Lung (tissue), 12 donors: Measurements from ENCODE around the gene OPRD1. TPM values are rescaled to one million over a fixed set of nuclear protein-coding genes. Genes with fewer than 3 reads are reported as not detected.

Source experiments
- ATAC-seq: fragments of 200-7000 bp; cut with Tn5 transposase; one replicate; pipeline ENCODE4 v1.9.1; 2020; ENCODE audit warnings: moderate number of reproducible peaks; ENCODE audit not compliant: insufficient read depth, low FRiP score
- DNase-seq, 3 donors: peaks; one replicate each; pipeline ENCODE4 v3.0.0-alpha.2; 2013 to 2017
- H3K27ac ChIP-seq, 2 donors: one replicate each; pipeline ENCODE4 v1.5.1; 2013; ENCODE audit warnings: mild to moderate bottlenecking in 2 of 2, moderate library complexity in 2 of 2, control low read depth in 1 of 2, inconsistent platforms in 1 of 2, low read depth in 1 of 2, low read length in 1 of 2
- H3K27me3 ChIP-seq, 3 donors: one replicate each; pipeline ENCODE4 v1.5.1; 2013; ENCODE audit warnings: low read length in 2 of 3; ENCODE audit not compliant: control insufficient read depth in 3 of 3, insufficient read depth in 3 of 3
- H3K36me3 ChIP-seq, 4 donors: one replicate each; pipeline ENCODE4 v1.5.1; 2013; ENCODE audit warnings: low read length in 4 of 4, mild to moderate bottlenecking in 1 of 4, moderate library complexity in 1 of 4; ENCODE audit not compliant: control insufficient read depth in 4 of 4, insufficient read depth in 4 of 4
- H3K4me1 ChIP-seq, 5 donors: one replicate each; pipeline ENCODE4 v1.5.1; 2013; ENCODE audit warnings: low read length in 5 of 5, mild to moderate bottlenecking in 2 of 5, moderate library complexity in 1 of 5; ENCODE audit not compliant: control insufficient read depth in 5 of 5, insufficient read depth in 5 of 5
- H3K4me3 ChIP-seq: one replicate; pipeline ENCODE4 v1.5.1; 2013; ENCODE audit warnings: mild to moderate bottlenecking, control low read depth, moderate library complexity
- H3K9ac ChIP-seq, 2 donors: one replicate each; pipeline ENCODE4 v1.5.1; 2013; ENCODE audit warnings: low read length in 2 of 2, control low read depth in 1 of 2; ENCODE audit not compliant: insufficient read depth in 1 of 2
- H3K9me3 ChIP-seq, 4 donors: one replicate each; pipeline ENCODE4 v1.5.1; 2013; ENCODE audit warnings: low read length in 3 of 4, mild to moderate bottlenecking in 1 of 4, moderate library complexity in 1 of 4; ENCODE audit not compliant: control insufficient read depth in 4 of 4, insufficient read depth in 3 of 4
- CTCF ChIP-seq: IDR thresholded peaks from 2 replicates; pipeline ENCODE4 v1.5.1; 2012; ENCODE audit warnings: mild to moderate bottlenecking; ENCODE audit errors: control extremely low read depth, extremely low read depth
- WGBS, 2 donors: extraction: QIAGEN DNeasy Blood & Tissue Kit; methylation state at CpG; one replicate each; pipeline ENCODE4 v1.1.7; 2013; 5-methylcytosine and 5-hydroxymethylcytosine counted together
- polyA plus RNA-seq, 2 donors: library from polyadenylated mRNA; stranded (reverse); fragments of 200-250 nt; gene quantifications; one replicate each; pipeline ENCODE4 v1.2.1, GENCODE V29; 2013
- total RNA-seq, 2 donors: library from RNA; depleted of rRNA in 1 of 2; stranded (reverse); fragments of >200 nt in 1 of 2; gene quantifications; one replicate each; pipeline ENCODE4 v1.2.1, GENCODE V29; 2014 to 2021
- donor health status: control.
- donor health status: control.
- donor health status: Bipolar disorder and iron deficiency.
- donor health status: healthy.
- donor health status: DM: yes; HTN: yes; CAD: no.

Gene OPRD1
- total and polyA plus RNA-seq, 4 donors, result 0.01 to 0.28 (median 0.02) TPM; not detected in 1

GRCh38 chr1:28813931-28814465 lies 2.0 kb downstream of the OPRD1 start:
- TF ChIP-seq CTCF, result no peak
- DNase-seq, result no peak
- no peak for ATAC-seq
- peaks cover 0 to 2% (median 0%) of the 10 kb centered on the region in 4 donors for H3K9me3 ChIP-seq
- 84 to 90% methylated on average over 15 of the region's 15 CpGs for whole genome bisulfite sequencing, 2 donors
- peaks cover 15 to 38% (median 29%) of the 10 kb centered on the region in 3 donors for H3K27me3 ChIP-seq
- no peak overlapping the region for H3K9ac ChIP-seq
- H3K4me3 ChIP-seq, result no peak overlapping the region
- no peak overlapping the region for H3K27ac ChIP-seq
- peaks cover 0 to 2% (median 0%) of the 10 kb centered on the region in 5 donors for H3K4me1 ChIP-seq
- H3K36me3 ChIP-seq, result no peaks in the 10 kb centered on the region

- Histone ChIP-seq H3K4me1 (peaks cover 0 to 2% (median 0%) of the 10 kb centered on the region in 5 donors), H3K27ac (no peak overlapping the region), H3K4me3 (no peak overlapping the region), H3K27me3 (peaks cover 15 to 29% (median 23%) of the 10 kb centered on the region in 3 donors), H3K9me3 (peaks cover 0 to 2% (median 0%) of the 10 kb centered on the region in 4 donors), H3K36me3 (no peaks in the 10 kb centered on the region), H3K9ac (no peak overlapping the region)
- TF ChIP-seq CTCF, result no peak
- 29 to 39% methylated on average over 12 of the region's 12 CpGs for WGBS, 2 donors
- no peak for ATAC-seq
- no peak for DNase-seq
Observed at GRCh38 chr1:28815533-28816185, 3.7 kb downstream of the OPRD1 start.

- Histone ChIP-seq H3K4me1 (peaks cover 0 to under 1% (median 0%) of the 10 kb centered on the region in 5 donors), H3K9me3 (peaks cover 0 to 2% (median 0%) of the 10 kb centered on the region in 4 donors), H3K4me3 (no peak overlapping the region), H3K27me3 (peaks cover 10 to 17% (median 13%) of the 10 kb centered on the region in 3 donors), H3K36me3 (no peaks in the 10 kb centered on the region), H3K27ac (no peak overlapping the region), H3K9ac (no peak overlapping the region)
- TF ChIP-seq CTCF, result no peak
- 82 to 89% methylated on average over 7 of the region's 7 CpGs for WGBS, 2 donors
- ATAC-seq (no peak), DNase-seq (no peak)
Observed at GRCh38 chr1:28817133-28817532, 5.2 kb downstream of the OPRD1 start.

GRCh38 chr1:28819020-28819419 lies 7.0 kb downstream of the OPRD1 start:
- no peaks in the 10 kb centered on the region for H3K4me1 ChIP-seq
- peaks cover 0 to 2% (median 2%) of the 10 kb centered on the region in 3 donors for H3K27me3 ChIP-seq
- ATAC-seq (no peak), DNase-seq (no peak)
- TF ChIP-seq CTCF, result no peak
- no peak overlapping the region for H3K4me3 ChIP-seq
- no peak overlapping the region for H3K27ac ChIP-seq
- no peak overlapping the region for H3K9ac ChIP-seq
- no peaks in the 10 kb centered on the region for H3K36me3 ChIP-seq
- peaks cover 0 to 2% (median 0%) of the 10 kb centered on the region in 4 donors for H3K9me3 ChIP-seq
